H9 (cell line): ENCODE measurements around the gene HLA-DOA. TPM values are rescaled to one million over a fixed set of nuclear protein-coding genes. Genes with fewer than 3 reads are reported as not detected.

Experiments
- DNase-seq: peaks from one replicate; pipeline ENCODE4 v3.0.0-alpha.2; 2017
- H2AFZ ChIP-seq: one replicate; pipeline ENCODE4 v1.6.1; 2013; ENCODE audit warnings: mild to moderate bottlenecking, low read length, control low read depth, moderate library complexity
- H2AK5ac ChIP-seq: 2 replicates; pipeline ENCODE4 v1.6.1; 2013; ENCODE audit warnings: low read length, control low read depth, mixed read lengths; ENCODE audit not compliant: insufficient read length
- H2BK120ac ChIP-seq: one replicate; pipeline ENCODE4 v1.6.1; 2013; ENCODE audit warnings: low read depth, mild to moderate bottlenecking, low read length, control low read depth, inconsistent platforms; ENCODE audit not compliant: poor library complexity, severe bottlenecking
- H2BK12ac ChIP-seq: 2 replicates; pipeline ENCODE4 v1.6.1; 2013; ENCODE audit warnings: low read length, control low read depth, mixed read lengths, low read depth; ENCODE audit not compliant: insufficient read length
- H2BK15ac ChIP-seq: 2 replicates; pipeline ENCODE4 v1.6.1; 2013; ENCODE audit warnings: low read depth, low read length, control low read depth
- H2BK20ac ChIP-seq: one replicate; pipeline ENCODE4 v1.6.1; 2013; ENCODE audit warnings: low read depth, mild to moderate bottlenecking, low read length, control low read depth, inconsistent platforms; ENCODE audit not compliant: poor library complexity, severe bottlenecking
- H2BK5ac ChIP-seq: 2 replicates; pipeline ENCODE4 v1.6.1; 2013; ENCODE audit warnings: low read length, control low read depth, mixed read lengths; ENCODE audit not compliant: insufficient read length
- H3K14ac ChIP-seq: 2 replicates; pipeline ENCODE4 v1.6.1; 2013; ENCODE audit warnings: low read length, control low read depth; ENCODE audit not compliant: insufficient read depth
- H3K18ac ChIP-seq: 2 replicates; pipeline ENCODE4 v1.6.1; 2013; ENCODE audit warnings: low read depth, mild to moderate bottlenecking, mixed read lengths, low read length, control low read depth; ENCODE audit not compliant: insufficient read length
- H3K23ac ChIP-seq: 2 replicates; pipeline ENCODE4 v1.6.1; 2013; ENCODE audit warnings: low read length, control low read depth, mixed read lengths, low read depth; ENCODE audit not compliant: insufficient read length
- H3K23me2 ChIP-seq: 2 replicates; pipeline ENCODE4 v1.6.1; 2013; ENCODE audit warnings: low read depth, mild to moderate bottlenecking, mixed read lengths, low read length, control low read depth; ENCODE audit not compliant: insufficient read length, poor library complexity, severe bottlenecking
- H3K27ac ChIP-seq: 2 replicates; pipeline ENCODE4 v1.5.1; 2013; ENCODE audit warnings: low read length, control low read depth, mixed read lengths, low read depth; ENCODE audit not compliant: insufficient read length
- H3K27me3 ChIP-seq: 2 replicates; pipeline ENCODE4 v1.6.1; 2013; ENCODE audit warnings: low read length, control low read depth, inconsistent platforms; ENCODE audit not compliant: insufficient read depth
- H3K4ac ChIP-seq: 2 replicates; pipeline ENCODE4 v1.6.1; 2013; ENCODE audit warnings: low read depth, mild to moderate bottlenecking, control low read depth, inconsistent platforms, low read length, moderate library complexity
- H3K4me1 ChIP-seq: 2 replicates; pipeline ENCODE4 v1.6.1; 2013; ENCODE audit warnings: low read length, control low read depth, inconsistent platforms; ENCODE audit not compliant: insufficient read depth
- H3K4me2 ChIP-seq: 2 replicates; pipeline ENCODE4 v1.6.1; 2013; ENCODE audit warnings: low read length, control low read depth, mixed read lengths; ENCODE audit not compliant: insufficient read length, insufficient read depth
- H3K56ac ChIP-seq: 2 replicates; pipeline ENCODE4 v1.6.1; 2013; ENCODE audit warnings: low read depth, mild to moderate bottlenecking, mixed read lengths, low read length, control low read depth; ENCODE audit not compliant: insufficient read length
- H3K79me1 ChIP-seq: 2 replicates; pipeline ENCODE4 v1.6.1; 2013; ENCODE audit warnings: low read depth, mild to moderate bottlenecking, moderate library complexity, low read length, control low read depth, inconsistent platforms; ENCODE audit not compliant: insufficient read depth, poor library complexity, severe bottlenecking
- H3K79me2 ChIP-seq: 2 replicates; pipeline ENCODE4 v1.6.1; 2013; ENCODE audit warnings: low read length, control low read depth, inconsistent platforms; ENCODE audit not compliant: insufficient read depth
- H3K9ac ChIP-seq: 2 replicates; pipeline ENCODE4 v1.6.1; 2013; ENCODE audit warnings: low read length, control low read depth, mixed read lengths; ENCODE audit not compliant: insufficient read length; ENCODE audit errors: extremely low read depth
- H3K9me3 ChIP-seq: one replicate; pipeline ENCODE4 v1.6.1; 2013; ENCODE audit warnings: low read depth, low read length, inconsistent platforms; ENCODE audit not compliant: control insufficient read depth
- H3T11ph ChIP-seq: one replicate; pipeline ENCODE4 v1.6.1; 2013; ENCODE audit warnings: mild to moderate bottlenecking, low read length, control low read depth, inconsistent platforms
- H4K20me1 ChIP-seq: one replicate; pipeline ENCODE4 v1.6.1; 2013; ENCODE audit not compliant: control insufficient read depth, insufficient read length, insufficient read depth
- H4K5ac ChIP-seq: 2 replicates; pipeline ENCODE4 v1.6.1; 2013; ENCODE audit warnings: low read depth, mild to moderate bottlenecking, mixed read lengths, low read length, control low read depth; ENCODE audit not compliant: insufficient read length
- H4K8ac ChIP-seq: replicated peaks from 2 replicates; pipeline ENCODE4 v1.6.1; 2013; ENCODE audit warnings: low read length, control low read depth, mixed read lengths, low read depth; ENCODE audit not compliant: insufficient read length
- H4K91ac ChIP-seq: 2 replicates; pipeline ENCODE4 v1.6.1; 2013; ENCODE audit warnings: low read depth, mild to moderate bottlenecking, moderate library complexity, mixed read lengths, low read length, control low read depth; ENCODE audit not compliant: insufficient read length
- H3K27ac Mint-ChIP-seq, 3 experiments: 2 replicates in 2 of 3; 3 replicates in 1 of 3; pipeline ENCODE4 v1.8.0; 2020 to 2021; ENCODE audit warnings: mixed read lengths in 3 of 3, mild to moderate bottlenecking in 1 of 3, moderate library complexity in 1 of 3
- H3K27me3 Mint-ChIP-seq: 2 replicates; pipeline ENCODE4 v1.8.0; 2021; ENCODE audit warnings: low read depth, mild to moderate bottlenecking, moderate library complexity, mixed read lengths
- H3K36me3 Mint-ChIP-seq, 3 experiments: 2 replicates in 2 of 3; 3 replicates in 1 of 3; pipeline ENCODE4 v1.8.0; 2020 to 2021; ENCODE audit warnings: low read depth in 3 of 3, mixed read lengths in 3 of 3; ENCODE audit not compliant: insufficient read depth in 1 of 3
- H3K4me1 Mint-ChIP-seq, 2 experiments: 2 replicates each; pipeline ENCODE4 v1.8.0; 2020; ENCODE audit warnings: mixed read lengths in 2 of 2
- H3K4me3 Mint-ChIP-seq, 2 experiments: 2 replicates in 1 of 2; 3 replicates in 1 of 2; pipeline ENCODE4 v1.8.0; 2020 to 2021; ENCODE audit warnings: mild to moderate bottlenecking in 2 of 2, mixed read lengths in 2 of 2, moderate library complexity in 1 of 2
- H3K9me3 Mint-ChIP-seq, 2 experiments: 2 replicates in 1 of 2; 3 replicates in 1 of 2; pipeline ENCODE4 v1.8.0; 2020; ENCODE audit warnings: mild to moderate bottlenecking in 2 of 2, mixed read lengths in 2 of 2, moderate library complexity in 1 of 2
- WGBS: extraction: QIAGEN DNeasy Blood & Tissue Kit; methylation state at CpG from one replicate; pipeline ENCODE4 v1.1.7; 2013; ENCODE audit warnings: missing lambda C conversion rate, low lambda C conversion rate, mixed read lengths; ENCODE audit not compliant: insufficient read length; ENCODE audit errors: extremely low coverage; 5-methylcytosine and 5-hydroxymethylcytosine counted together
- total RNA-seq: library from RNA; stranded (reverse); gene quantifications from 2 replicates; pipeline ENCODE4 v1.2.1, GENCODE V29; 2021
- TF ChIP-seq, protein P1 (sequence below): fragments of 200-600 bp; sonication (generic); conservative IDR thresholded peaks from 3 replicates; pipeline ENCODE4 v1.8.0; 2021; ENCODE audit warnings: antibody characterized with exemption, mild to moderate bottlenecking

HLA-DOA gene
- total RNA-seq, 1 experiment from 2014 or later, result 15.6 TPM

DNA sequence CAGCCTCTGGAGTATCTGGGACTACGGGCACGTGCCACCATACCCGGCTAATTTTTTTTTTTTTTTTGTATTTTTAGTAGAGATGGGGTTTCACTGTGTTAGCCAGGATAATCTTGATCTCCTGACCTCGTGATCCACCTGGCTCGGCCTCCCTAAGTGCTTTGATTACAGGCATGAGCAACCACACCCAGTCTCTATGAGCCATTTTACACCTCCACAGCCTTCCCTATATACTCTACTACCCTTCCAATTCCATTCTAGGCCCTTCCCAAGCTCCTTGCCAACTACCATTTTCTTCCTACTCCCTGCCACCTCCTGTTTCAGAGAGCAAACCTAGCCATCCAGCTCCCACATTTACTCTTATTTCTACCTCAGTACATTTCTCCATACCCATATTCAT lies 48.8 kb downstream of the HLA-DOA start:
- WGBS, result no CpG with 5 or more reads among the region's 5 CpGs
- Mint-ChIP-seq H3K27me3 (no peaks in the 10 kb centered on the region), H3K27ac (no peak overlapping the region), H3K4me3 (no peak overlapping the region), H3K9me3 (no peaks in the 10 kb centered on the region), H3K4me1 (no peaks in the 10 kb centered on the region; a peak in 1 of 4 replicates), H3K36me3 (peaks cover 0 to 2% (median 0%) of the 10 kb centered on the region in 3 experiments; a peak in 2 of 7 replicates)
- no peak overlapping the region for H2AK5ac ChIP-seq
- no peaks in the 10 kb centered on the region for H3K79me1 ChIP-seq
- H3K56ac ChIP-seq, result no peak overlapping the region
- H3K14ac ChIP-seq, result no peak overlapping the region
- H3K27me3 ChIP-seq, result no peaks in the 10 kb centered on the region; the same call in 1 of the 2 replicates
- H4K91ac ChIP-seq, result no peak overlapping the region
- no peak overlapping the region for H3K27ac ChIP-seq
- H2BK15ac ChIP-seq, result no peak overlapping the region
- H3K23ac ChIP-seq, result no peak overlapping the region
- H3K4me2 ChIP-seq, result no peak overlapping the region
- no peaks in the 10 kb centered on the region for H3K79me2 ChIP-seq
- H2BK5ac ChIP-seq, result no peak overlapping the region
- H3K4me1 ChIP-seq, result no peaks in the 10 kb centered on the region
- H3K18ac ChIP-seq, result no peak overlapping the region
- H3T11ph ChIP-seq, result no peak overlapping the region
- no peak overlapping the region for H3K4ac ChIP-seq
- no peak overlapping the region for H2BK12ac ChIP-seq
- H3K23me2 ChIP-seq, result no peaks in the 10 kb centered on the region
- no peak for DNase-seq
- H2BK120ac ChIP-seq, result no peak overlapping the region
- H2BK20ac ChIP-seq, result no peak overlapping the region
- H3K9me3 ChIP-seq, result no peaks in the 10 kb centered on the region
- no peak overlapping the region for H4K5ac ChIP-seq
- no peak overlapping the region for H3K9ac ChIP-seq
- TF ChIP-seq, protein P1, sequence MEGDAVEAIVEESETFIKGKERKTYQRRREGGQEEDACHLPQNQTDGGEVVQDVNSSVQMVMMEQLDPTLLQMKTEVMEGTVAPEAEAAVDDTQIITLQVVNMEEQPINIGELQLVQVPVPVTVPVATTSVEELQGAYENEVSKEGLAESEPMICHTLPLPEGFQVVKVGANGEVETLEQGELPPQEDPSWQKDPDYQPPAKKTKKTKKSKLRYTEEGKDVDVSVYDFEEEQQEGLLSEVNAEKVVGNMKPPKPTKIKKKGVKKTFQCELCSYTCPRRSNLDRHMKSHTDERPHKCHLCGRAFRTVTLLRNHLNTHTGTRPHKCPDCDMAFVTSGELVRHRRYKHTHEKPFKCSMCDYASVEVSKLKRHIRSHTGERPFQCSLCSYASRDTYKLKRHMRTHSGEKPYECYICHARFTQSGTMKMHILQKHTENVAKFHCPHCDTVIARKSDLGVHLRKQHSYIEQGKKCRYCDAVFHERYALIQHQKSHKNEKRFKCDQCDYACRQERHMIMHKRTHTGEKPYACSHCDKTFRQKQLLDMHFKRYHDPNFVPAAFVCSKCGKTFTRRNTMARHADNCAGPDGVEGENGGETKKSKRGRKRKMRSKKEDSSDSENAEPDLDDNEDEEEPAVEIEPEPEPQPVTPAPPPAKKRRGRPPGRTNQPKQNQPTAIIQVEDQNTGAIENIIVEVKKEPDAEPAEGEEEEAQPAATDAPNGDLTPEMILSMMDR, result no peak
- no peak overlapping the region for H2AFZ ChIP-seq
- no peaks in the 10 kb centered on the region for H4K20me1 ChIP-seq
- H4K8ac ChIP-seq, result no peak overlapping the region
